Neural progenitor cell (in vitro differentiated cells): ENCODE measurements around the gene GP1BB.

Source experiments
- EZH2 ChIP-seq: fragments of 200-600 bp; sonication (generic); IDR thresholded peaks from 2 replicates; pipeline ENCODE4 v1.6.1; 2017; ENCODE audit warnings: antibody characterized with exemption, mild to moderate bottlenecking, moderate library complexity
- EZH2phosphoT487 ChIP-seq: fragments of 200-600 bp; sonication (generic); IDR thresholded peaks from 2 replicates; pipeline ENCODE4 v1.6.1; 2017; ENCODE audit warnings: antibody characterized with exemption
- TF ChIP-seq, protein P1 (sequence below): fragments of 200-600 bp; sonication (generic); IDR thresholded peaks from 2 replicates; pipeline ENCODE4 v1.5.1; 2017; ENCODE audit warnings: antibody characterized with exemption, mild to moderate bottlenecking

DNA sequence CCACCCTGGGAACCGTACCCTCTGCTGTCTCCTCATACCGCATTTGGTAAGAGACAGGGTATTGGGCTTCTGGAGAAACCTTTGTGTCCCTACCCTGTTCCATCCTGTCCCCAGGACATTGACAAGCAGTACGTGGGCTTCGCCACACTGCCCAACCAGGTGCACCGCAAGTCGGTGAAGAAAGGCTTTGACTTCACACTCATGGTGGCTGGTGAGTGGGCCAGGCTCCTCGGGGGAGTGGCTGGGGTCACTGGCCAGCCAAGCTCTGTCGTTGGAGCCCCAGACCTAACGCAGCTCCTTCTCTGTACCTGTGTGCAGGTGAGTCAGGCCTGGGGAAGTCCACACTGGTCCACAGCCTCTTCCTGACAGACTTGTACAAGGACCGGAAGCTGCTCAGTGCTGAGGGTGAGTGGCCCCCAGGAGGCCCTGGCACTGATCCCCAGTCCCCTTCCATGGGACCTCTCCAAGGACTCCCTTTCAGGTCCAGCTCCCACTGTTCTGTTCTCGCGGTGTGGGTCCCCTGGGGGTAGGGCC lies 3.8 kb upstream of the GP1BB start:
- TF ChIP-seq, protein P1, sequence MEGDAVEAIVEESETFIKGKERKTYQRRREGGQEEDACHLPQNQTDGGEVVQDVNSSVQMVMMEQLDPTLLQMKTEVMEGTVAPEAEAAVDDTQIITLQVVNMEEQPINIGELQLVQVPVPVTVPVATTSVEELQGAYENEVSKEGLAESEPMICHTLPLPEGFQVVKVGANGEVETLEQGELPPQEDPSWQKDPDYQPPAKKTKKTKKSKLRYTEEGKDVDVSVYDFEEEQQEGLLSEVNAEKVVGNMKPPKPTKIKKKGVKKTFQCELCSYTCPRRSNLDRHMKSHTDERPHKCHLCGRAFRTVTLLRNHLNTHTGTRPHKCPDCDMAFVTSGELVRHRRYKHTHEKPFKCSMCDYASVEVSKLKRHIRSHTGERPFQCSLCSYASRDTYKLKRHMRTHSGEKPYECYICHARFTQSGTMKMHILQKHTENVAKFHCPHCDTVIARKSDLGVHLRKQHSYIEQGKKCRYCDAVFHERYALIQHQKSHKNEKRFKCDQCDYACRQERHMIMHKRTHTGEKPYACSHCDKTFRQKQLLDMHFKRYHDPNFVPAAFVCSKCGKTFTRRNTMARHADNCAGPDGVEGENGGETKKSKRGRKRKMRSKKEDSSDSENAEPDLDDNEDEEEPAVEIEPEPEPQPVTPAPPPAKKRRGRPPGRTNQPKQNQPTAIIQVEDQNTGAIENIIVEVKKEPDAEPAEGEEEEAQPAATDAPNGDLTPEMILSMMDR: no peak
- TF ChIP-seq EZH2 (no peak), EZH2phosphoT487 (no peak)
